Myocyte (in vitro differentiated cells): ENCODE data around the gene USP8. TPM values are rescaled to one million over a fixed set of nuclear protein-coding genes. Genes with fewer than 3 reads are reported as not detected.
"Not testable (repeated sequence)": the region's sequence is repeated elsewhere in the genome, so short reads cannot be mapped to it uniquely, and the experiment has no call there.

Source experiments
- DNase-seq: peaks from one replicate; pipeline ENCODE4 v3.0.0-alpha.2; 2012; ENCODE audit warnings: low read depth
- polyA plus RNA-seq: library from polyadenylated mRNA; unstranded; fragments of >200 nt; gene quantifications from one replicate; pipeline ENCODE4 v1.2.1, GENCODE V29; 2012; ENCODE audit warnings: missing spikeins
- total RNA-seq: library from RNA; depleted of rRNA; stranded (reverse); fragments of >200 nt; gene quantifications from 2 replicates; pipeline ENCODE4 v1.2.3, GENCODE V29; 2014

Gene USP8
- total RNA-seq = 45.9 and 50.5 TPM in 2 replicates
- 16.9 TPM for polyA plus RNA-seq

- peak; percentile 99 for DNase-seq
These were observed at the start of gene USP8 for GRCh38 chr15:50424066-50424890. USP8 (plus strand) TSS chr15:50424405; CDS start chr15:50439074, 14,669 bp downstream.

GRCh38 chr15:50377867-50378751 lies 46.1 kb upstream of the USP8 start:
- no peak for DNase-seq

GRCh38 chr15:50378776-50379175 lies 45.4 kb upstream of the USP8 start:
- no peak for DNase-seq

GRCh38 chr15:50379413-50379812 lies 44.8 kb upstream of the USP8 start:
- DNase-seq = not testable (repeated sequence)

- DNase-seq = peak; percentile 4
These were observed 44.1 kb upstream of the USP8 start for GRCh38 chr15:50380089-50380488.

- DNase-seq = no peak
These were observed 42.8 kb upstream of the USP8 start for GRCh38 chr15:50381438-50381837.

- not testable (repeated sequence) for DNase-seq
These were observed 41.8 kb upstream of the USP8 start for GRCh38 chr15:50382408-50382807.

- DNase-seq = no peak
These were observed 33.5 kb upstream of the USP8 start for GRCh38 chr15:50390554-50391264.

- DNase-seq = not testable (repeated sequence)
These were observed 32.6 kb upstream of the USP8 start for GRCh38 chr15:50391561-50391960.

- no peak for DNase-seq
These were observed 12.3 kb upstream of the USP8 start for GRCh38 chr15:50411870-50412269.

GRCh38 chr15:50414624-50415023 lies 9.6 kb upstream of the USP8 start:
- DNase-seq = no peak

- DNase-seq = peak; percentile 12
These were observed 8.3 kb upstream of the USP8 start for GRCh38 chr15:50415752-50416404.

- no peak for DNase-seq
These were observed 7.3 kb upstream of the USP8 start for GRCh38 chr15:50416890-50417289.

- no peak for DNase-seq
These were observed 6.1 kb upstream of the USP8 start for GRCh38 chr15:50418041-50418583.

GRCh38 chr15:50425219-50425618 lies 1.0 kb downstream of the USP8 start:
- no peak for DNase-seq

- not testable (repeated sequence) for DNase-seq
These were observed 1.6 kb downstream of the USP8 start for GRCh38 chr15:50425678-50426246.

- no peak for DNase-seq
These were observed 2.2 kb downstream of the USP8 start for GRCh38 chr15:50426428-50426827.

GRCh38 chr15:50431204-50431603 lies 7.0 kb downstream of the USP8 start:
- DNase-seq = no peak

GRCh38 chr15:50432230-50432629 lies 8.0 kb downstream of the USP8 start:
- DNase-seq = no peak

GRCh38 chr15:50435772-50436171 lies 11.6 kb downstream of the USP8 start:
- no peak for DNase-seq
